HG03103 (cell line): ENCODE data around the gene PTGES2.

ENCODE experiments used
- ATAC-seq: cut with Tn5 transposase; IDR thresholded peaks from one replicate; pipeline ENCODE4 v1.9.1; 2021; ENCODE audit warnings: low read depth; ENCODE audit not compliant: unreplicated experiment

PTGES2 gene

DNA sequence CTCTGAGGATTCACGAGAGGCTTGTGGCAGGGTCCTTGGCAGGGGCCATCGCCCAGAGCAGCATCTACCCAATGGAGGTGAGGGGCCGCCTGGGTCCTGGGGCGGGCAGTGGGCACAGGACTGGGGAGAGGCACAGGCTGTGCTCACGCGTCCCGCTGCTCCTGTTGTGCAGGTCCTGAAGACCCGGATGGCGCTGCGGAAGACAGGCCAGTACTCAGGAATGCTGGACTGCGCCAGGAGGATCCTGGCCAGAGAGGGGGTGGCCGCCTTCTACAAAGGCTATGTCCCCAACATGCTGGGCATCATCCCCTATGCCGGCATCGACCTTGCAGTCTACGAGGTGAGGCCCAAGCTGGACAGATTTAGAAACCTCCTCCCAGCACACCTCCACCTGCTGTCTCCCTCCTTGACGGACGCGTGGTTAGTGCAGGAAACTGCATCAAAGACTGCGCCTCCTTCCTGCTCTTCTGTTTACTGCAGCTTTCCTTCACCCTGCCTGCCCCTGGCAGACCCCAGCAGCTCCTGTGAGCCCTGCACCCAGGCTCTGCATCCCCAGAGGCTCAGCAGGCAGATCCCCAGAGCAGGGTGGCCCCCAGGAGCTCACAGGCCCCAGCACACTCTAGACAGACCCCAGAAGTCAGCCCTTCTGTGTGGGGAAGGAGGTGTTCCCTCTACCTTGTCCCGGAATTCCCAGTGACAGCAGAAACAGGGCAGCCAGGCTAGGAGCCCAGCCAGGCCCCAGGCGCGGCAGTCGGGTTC is 21.2 kb downstream of the PTGES2 start:
- no peak for ATAC-seq

- no peak for ATAC-seq
Measured at GRCh38 chr9:128105538-128106175, 21.9 kb downstream of the PTGES2 start.

DNA sequence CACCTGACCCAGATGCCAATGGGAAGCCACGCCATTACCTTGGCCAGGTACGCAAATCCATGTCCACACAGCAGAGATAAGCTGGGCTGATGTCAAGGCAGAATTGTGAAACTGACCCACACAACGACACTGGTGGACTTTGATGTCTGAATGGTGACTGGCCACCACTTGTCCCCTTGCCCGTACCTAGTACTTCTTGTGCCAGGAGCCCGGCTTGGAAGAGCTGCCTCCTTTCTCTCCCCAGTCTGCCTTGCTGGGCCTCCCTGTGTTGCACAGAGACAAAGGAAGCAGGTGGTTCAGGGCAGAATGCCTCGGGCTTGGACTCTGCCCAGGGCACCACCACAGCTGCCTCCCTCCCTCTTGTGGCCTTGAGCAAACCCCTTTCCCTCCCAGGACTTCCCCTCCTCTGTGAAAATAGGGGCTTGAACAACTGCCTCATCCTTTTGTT is 23.3 kb downstream of the PTGES2 start:
- no peak for ATAC-seq

- no peak for ATAC-seq
Measured at GRCh38 chr9:128103589-128103962, 24.0 kb downstream of the PTGES2 start.

- ATAC-seq, result no peak
Measured at GRCh38 chr9:128102861-128103588, 24.5 kb downstream of the PTGES2 start.

- no peak for ATAC-seq
Measured at GRCh38 chr9:128102196-128102595, 25.3 kb downstream of the PTGES2 start.

GRCh38 chr9:128101690-128102089 is 25.8 kb downstream of the PTGES2 start:
- ATAC-seq, result no peak

DNA sequence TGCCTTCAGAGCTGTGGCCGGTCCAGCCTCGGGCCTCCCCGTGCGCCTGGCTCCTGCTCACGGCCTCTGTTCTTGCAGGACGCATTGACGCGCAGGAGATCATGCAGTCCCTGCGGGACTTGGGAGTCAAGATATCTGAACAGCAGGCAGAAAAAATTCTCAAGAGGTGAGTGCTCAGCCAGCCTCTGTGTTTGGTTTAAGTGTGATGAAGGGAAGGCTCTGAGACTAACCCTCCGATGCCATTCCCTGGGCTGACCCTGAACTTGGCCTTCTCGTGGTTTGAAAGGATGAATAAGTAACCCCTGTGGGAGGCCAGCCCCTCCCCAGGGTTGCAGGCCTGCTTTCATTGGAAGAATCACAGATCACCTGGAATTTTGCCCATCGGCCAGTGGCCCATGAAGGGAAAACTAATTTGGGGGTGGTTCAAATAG is 26.3 kb downstream of the PTGES2 start:
- no peak for ATAC-seq

- no peak for ATAC-seq
Measured at GRCh38 chr9:128100581-128100980, 26.9 kb downstream of the PTGES2 start.

DNA sequence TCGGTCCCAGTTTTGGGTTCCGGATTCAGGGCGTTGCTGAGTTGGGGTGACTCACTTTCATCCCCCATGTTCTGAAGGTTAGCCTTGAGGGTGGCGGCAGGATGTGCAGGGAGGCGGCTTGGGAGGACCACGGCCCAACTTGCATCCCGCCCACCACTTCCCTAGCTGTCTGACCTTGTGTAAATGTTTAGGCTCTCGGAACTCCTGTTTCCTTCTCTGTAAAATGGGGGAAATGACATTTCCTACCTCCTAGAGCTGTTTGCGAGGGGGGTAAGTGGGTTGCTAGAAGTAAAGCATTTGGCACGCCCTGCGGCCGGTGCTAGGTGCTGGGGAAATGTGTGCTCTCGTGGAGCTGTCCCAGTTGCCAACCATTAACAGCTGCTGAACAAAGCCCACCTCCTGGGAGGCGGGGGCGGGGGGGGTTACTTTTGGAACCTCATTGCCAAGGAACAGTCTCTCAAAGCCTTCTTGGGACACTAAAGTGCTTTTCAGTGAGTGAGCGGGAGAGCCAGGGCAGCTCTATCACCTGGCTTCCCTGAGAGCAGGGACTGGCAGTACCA is 27.5 kb downstream of the PTGES2 start:
- no peak for ATAC-seq

DNA sequence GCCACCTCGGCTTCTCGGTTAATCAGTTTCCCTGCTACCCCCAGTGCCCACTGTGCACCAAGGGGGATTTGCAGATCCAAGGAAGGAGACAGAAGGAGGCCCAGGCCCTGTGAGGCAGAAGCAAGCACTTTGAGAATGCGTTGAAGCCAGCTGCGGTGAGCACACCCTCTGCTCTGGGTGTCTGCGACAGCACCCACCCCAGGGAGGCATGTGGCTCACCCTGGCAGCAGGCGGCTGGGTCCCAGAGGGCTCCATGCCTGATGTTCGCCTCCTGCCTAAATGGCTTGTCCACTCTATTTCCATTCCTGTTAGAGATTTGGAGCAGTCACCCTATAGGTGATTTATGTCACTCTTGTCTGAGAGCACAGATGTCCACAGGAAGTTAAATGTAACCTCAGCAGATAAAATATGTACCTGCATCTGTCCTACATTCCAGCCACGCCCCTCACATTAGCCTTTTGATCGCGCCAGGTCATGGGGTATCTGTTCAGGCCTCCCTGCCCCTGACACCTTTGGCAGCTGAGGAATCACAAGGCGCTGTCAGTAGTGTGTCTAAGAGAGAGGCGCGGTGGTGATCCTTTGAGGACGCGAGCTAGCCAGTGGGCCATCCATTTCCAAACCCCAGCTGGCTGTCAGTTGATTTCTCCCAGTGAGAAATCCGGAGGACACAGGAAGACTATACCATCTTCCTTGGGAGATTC is 28.1 kb downstream of the PTGES2 start:
- no peak for ATAC-seq

GRCh38 chr9:128098297-128099230 is 29.0 kb downstream of the PTGES2 start:
- ATAC-seq, result no peak

GRCh38 chr9:128097543-128098296 is 29.8 kb downstream of the PTGES2 start:
- no peak for ATAC-seq

GRCh38 chr9:128096616-128097536 is 30.7 kb downstream of the PTGES2 start:
- ATAC-seq, result no peak

DNA sequence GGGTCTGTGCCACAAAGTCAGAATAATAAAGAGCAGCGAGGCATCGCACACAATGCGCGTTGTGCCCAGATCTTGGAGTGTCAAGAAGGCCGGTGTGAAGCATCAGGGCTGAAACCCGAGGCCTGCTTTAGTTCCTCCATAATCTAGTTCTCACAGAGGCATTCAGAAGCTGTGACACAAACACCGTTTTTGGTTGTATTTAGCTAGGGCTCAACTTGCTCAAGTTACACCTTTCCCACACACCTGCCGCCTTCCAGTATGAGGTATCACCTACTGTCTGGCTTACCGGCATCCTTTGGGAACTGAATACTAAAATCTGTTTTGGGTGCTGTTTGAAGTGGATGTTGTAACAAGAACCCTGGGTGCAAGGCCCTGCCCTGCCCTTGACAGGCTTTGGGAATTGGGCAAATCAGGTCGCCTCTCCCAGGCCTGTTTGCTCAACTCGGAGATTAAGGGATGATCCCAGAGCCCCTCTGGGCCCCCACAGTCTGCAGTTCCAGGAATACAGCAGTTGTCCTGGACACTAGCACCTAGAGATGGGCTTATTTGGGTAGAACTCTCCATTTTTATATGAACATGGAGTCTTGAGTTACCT is 32.5 kb downstream of the PTGES2 start:
- no peak for ATAC-seq

- peak; percentile 92 for ATAC-seq
Measured at GRCh38 chr9:128094166-128094949, 33.2 kb downstream of the PTGES2 start.

DNA sequence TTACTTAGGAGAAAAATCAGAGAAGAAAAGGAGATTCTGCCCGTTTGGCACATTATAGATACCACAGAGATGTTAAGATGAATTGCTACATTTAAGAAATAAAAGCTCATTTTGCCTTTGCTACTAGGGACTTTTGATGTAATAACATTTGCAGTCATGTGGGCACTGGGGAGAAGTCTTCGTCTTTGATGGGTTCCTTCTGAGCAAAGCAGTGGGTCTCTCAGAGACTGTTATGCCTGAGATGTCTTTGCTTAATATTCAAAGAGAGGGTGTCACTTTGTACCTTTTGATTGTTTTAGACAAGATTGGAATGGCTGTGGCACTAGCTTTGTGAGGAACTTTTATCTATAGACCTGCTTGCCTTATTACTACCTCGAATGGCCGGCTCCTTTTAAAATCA is 34.5 kb downstream of the PTGES2 start:
- ATAC-seq, result no peak
